Hepatocyte (in vitro differentiated cells): ENCODE results near the gene PPP2R2C. TPM values are rescaled to one million over a fixed set of nuclear protein-coding genes. Genes with fewer than 3 reads are reported as not detected.

Experiments used
- DNase-seq: peaks from one replicate; pipeline ENCODE4 v3.0.0-alpha.2; 2016; ENCODE audit warnings: low spot score
- H2AFZ ChIP-seq: fragments of 200-600 bp; sonication (generic); 2 replicates; pipeline ENCODE4 v1.6.0; 2016; ENCODE audit warnings: antibody characterized with exemption, mild to moderate bottlenecking
- H3K27ac ChIP-seq: fragments of 200-600 bp; sonication (generic); 2 replicates; pipeline ENCODE4 v1.5.1; 2016; ENCODE audit warnings: mild to moderate bottlenecking
- H3K27me3 ChIP-seq: fragments of 200-600 bp; sonication (generic); 2 replicates; pipeline ENCODE4 v1.6.1; 2016
- H3K36me3 ChIP-seq: fragments of 200-600 bp; sonication (generic); replicated peaks from 2 replicates; pipeline ENCODE4 v1.5.1; 2016; ENCODE audit warnings: low read depth; ENCODE audit not compliant: insufficient read depth
- H3K4me1 ChIP-seq: fragments of 200-600 bp; sonication (generic); 2 replicates; pipeline ENCODE4 v1.5.1; 2016; ENCODE audit warnings: mild to moderate bottlenecking, moderate library complexity; ENCODE audit not compliant: insufficient read depth
- H3K4me2 ChIP-seq: fragments of 200-600 bp; sonication (generic); 2 replicates; pipeline ENCODE4 v1.6.0; 2016
- H3K4me3 ChIP-seq: fragments of 200-600 bp; sonication (generic); 2 replicates; pipeline ENCODE4 v1.5.1; 2016; ENCODE audit warnings: mild to moderate bottlenecking
- H3K79me2 ChIP-seq: fragments of 200-600 bp; sonication (generic); 2 replicates; pipeline ENCODE4 v1.6.0; 2017; ENCODE audit warnings: mild to moderate bottlenecking
- H3K9me2 ChIP-seq: fragments of 200-600 bp; sonication (generic); replicated peaks from 2 replicates; pipeline ENCODE4 v1.6.0; 2017; ENCODE audit warnings: mild to moderate bottlenecking; ENCODE audit not compliant: insufficient read depth
- H3K9me3 ChIP-seq: fragments of 200-600 bp; sonication (generic); 2 replicates; pipeline ENCODE4 v1.5.1; 2016; ENCODE audit warnings: low read depth, mild to moderate bottlenecking
- H4K20me1 ChIP-seq: fragments of 200-600 bp; sonication (generic); 2 replicates; pipeline ENCODE4 v1.6.0; 2016; ENCODE audit warnings: mild to moderate bottlenecking; ENCODE audit not compliant: insufficient read depth, poor library complexity, severe bottlenecking
- EZH2 ChIP-seq: fragments of 200-600 bp; sonication (generic); IDR thresholded peaks from 2 replicates; pipeline ENCODE4 v1.6.1; 2016; ENCODE audit warnings: antibody characterized with exemption, mild to moderate bottlenecking, borderline replicate concordance
- EZH2phosphoT487 ChIP-seq: fragments of 200-600 bp; sonication (generic); IDR thresholded peaks from one replicate; pipeline ENCODE4 v1.6.1; 2018; ENCODE audit warnings: antibody characterized with exemption, mild to moderate bottlenecking, low read depth, moderate library complexity; ENCODE audit not compliant: unreplicated experiment, severe bottlenecking
- WGBS: methylation state at CpG from one replicate; pipeline ENCODE4 v1.1.6; 2016; ENCODE audit warnings: low lambda C conversion rate; ENCODE audit errors: missing lambda C conversion rate; 5-methylcytosine and 5-hydroxymethylcytosine counted together
- polyA plus RNA-seq: library from polyadenylated mRNA; unstranded; fragments of >200 nt; fragmentation: Nextera tagmentation; extraction: Ambion mirVana; gene quantifications from 2 replicates; pipeline ENCODE4 v1.2.1, GENCODE V29; 2016
- total RNA-seq: library from RNA; depleted of rRNA; stranded (reverse); fragments of >200 nt; gene quantifications from 2 replicates; pipeline ENCODE4 v1.2.3, GENCODE V29; 2014
- TF ChIP-seq, protein P1 (sequence below): fragments of 200-600 bp; sonication (generic); IDR thresholded peaks from 2 replicates; pipeline ENCODE4 v1.5.1; 2016; ENCODE audit warnings: antibody characterized with exemption, mild to moderate bottlenecking; ENCODE audit not compliant: poor library complexity

Gene PPP2R2C
- total and polyA plus RNA-seq, 2 experiments from 2014 or later: 0.35 to 0.67 TPM

DNA sequence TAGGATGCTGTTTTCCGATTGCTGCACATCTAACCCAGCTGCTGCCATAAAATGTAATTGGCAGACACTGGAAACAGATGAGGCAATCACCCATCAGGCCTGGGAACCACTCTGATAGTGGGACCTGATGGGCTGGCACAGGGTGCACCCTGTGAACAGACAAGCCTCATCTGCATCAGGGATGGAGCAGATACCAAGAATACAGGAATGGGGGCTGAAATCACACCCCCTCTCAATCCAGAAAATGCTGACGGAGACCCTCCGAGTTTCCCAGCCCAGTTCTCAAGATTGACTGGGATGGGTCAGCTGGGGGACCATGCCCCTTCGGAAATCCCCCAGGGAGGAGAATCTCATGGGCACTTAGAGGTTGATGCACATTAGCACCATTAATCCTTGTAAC is 28.8 kb upstream of the PPP2R2C start:
- Histone ChIP-seq H3K9me3 (peaks cover 8% of the 10 kb centered on the region), H3K4me3 (no peak overlapping the region), H3K4me2 (no peak overlapping the region), H3K9me2 (no peaks in the 10 kb centered on the region), H3K27ac (no peak overlapping the region), H3K36me3 (no peaks in the 10 kb centered on the region), H2AFZ (no peak overlapping the region), H3K27me3 (peaks cover 3% of the 10 kb centered on the region), H3K79me2 (no peaks in the 10 kb centered on the region), H4K20me1 (no peaks in the 10 kb centered on the region), H3K4me1 (no peaks in the 10 kb centered on the region)
- 89% methylated on average over 4 of the region's 4 CpGs for WGBS
- TF ChIP-seq, protein P1, sequence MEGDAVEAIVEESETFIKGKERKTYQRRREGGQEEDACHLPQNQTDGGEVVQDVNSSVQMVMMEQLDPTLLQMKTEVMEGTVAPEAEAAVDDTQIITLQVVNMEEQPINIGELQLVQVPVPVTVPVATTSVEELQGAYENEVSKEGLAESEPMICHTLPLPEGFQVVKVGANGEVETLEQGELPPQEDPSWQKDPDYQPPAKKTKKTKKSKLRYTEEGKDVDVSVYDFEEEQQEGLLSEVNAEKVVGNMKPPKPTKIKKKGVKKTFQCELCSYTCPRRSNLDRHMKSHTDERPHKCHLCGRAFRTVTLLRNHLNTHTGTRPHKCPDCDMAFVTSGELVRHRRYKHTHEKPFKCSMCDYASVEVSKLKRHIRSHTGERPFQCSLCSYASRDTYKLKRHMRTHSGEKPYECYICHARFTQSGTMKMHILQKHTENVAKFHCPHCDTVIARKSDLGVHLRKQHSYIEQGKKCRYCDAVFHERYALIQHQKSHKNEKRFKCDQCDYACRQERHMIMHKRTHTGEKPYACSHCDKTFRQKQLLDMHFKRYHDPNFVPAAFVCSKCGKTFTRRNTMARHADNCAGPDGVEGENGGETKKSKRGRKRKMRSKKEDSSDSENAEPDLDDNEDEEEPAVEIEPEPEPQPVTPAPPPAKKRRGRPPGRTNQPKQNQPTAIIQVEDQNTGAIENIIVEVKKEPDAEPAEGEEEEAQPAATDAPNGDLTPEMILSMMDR: no peak
- no peak for TF ChIP-seq EZH2
- no peak for TF ChIP-seq EZH2phosphoT487
- no peak for DNase-seq

DNA sequence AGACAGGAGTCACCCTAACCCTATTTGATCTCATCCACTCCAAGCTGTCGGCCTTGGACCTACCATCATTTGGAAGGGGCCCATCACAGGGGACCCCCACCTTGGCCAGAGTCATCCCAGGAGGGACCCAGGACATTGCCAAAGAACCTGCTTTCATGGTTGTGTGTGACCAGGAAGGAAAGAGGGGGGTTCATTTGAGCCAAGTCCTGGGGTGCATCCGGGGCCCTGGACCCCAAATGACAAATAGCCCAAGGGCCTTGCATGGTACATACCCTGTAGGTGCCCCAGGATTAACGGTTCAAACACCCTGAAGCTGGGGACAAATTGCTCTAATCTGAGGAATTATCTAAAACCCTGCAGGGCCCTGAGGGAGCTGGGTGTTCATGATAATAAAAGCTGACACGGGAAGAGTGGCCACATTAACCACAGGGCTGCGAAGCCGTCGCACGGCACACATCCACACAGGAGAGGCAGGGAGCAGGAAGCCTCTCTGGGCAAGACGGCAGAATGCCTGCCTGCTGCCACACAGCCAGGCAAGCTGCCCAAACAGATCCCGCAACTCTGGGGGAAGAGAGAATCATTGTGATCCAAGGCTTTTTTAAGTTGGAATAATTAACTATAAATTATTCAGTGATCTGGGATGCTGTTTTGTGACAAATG is 28.2 kb upstream of the PPP2R2C start:
- H4K20me1 ChIP-seq: no peaks in the 10 kb centered on the region
- TF ChIP-seq EZH2 (no peak), EZH2phosphoT487 (no peak)
- TF ChIP-seq, protein P1: no peak
- peaks cover 3% of the 10 kb centered on the region for H3K27me3 ChIP-seq
- WGBS: 90% methylated on average over 10 of the region's 10 CpGs
- no peaks in the 10 kb centered on the region for H3K36me3 ChIP-seq
- no peaks in the 10 kb centered on the region for H3K9me2 ChIP-seq
- H3K9me3 ChIP-seq: peaks cover 8% of the 10 kb centered on the region
- H3K4me2 ChIP-seq: no peak overlapping the region
- H2AFZ ChIP-seq: no peak overlapping the region
- no peak overlapping the region for H3K27ac ChIP-seq
- H3K4me1 ChIP-seq: no peaks in the 10 kb centered on the region
- H3K79me2 ChIP-seq: no peaks in the 10 kb centered on the region
- no peak overlapping the region for H3K4me3 ChIP-seq
- DNase-seq: no peak

DNA sequence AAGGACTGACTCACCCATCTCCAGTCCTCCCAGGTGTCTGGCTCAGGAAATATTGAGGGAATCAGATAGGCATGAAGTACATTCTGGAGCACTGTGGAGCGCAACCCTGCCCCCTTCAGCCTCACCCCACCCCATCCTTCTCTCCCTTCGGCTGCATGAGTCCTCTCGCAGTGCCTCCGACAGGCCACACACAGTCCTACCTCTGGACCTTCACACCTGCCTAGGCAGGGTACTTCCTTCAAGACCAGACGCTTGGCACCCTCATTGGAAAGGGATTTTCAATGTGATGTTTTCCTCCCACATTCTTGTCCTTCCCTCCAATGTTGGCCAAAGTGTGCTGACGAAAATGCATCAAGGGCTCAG is 26.8 kb upstream of the PPP2R2C start:
- Histone ChIP-seq H3K4me1 (no peaks in the 10 kb centered on the region), H3K79me2 (no peaks in the 10 kb centered on the region), H3K4me3 (no peak overlapping the region), H3K27ac (no peak overlapping the region), H3K36me3 (no peaks in the 10 kb centered on the region), H3K4me2 (no peak overlapping the region), H2AFZ (no peak overlapping the region), H3K9me3 (no peaks in the 10 kb centered on the region), H3K27me3 (peaks cover 3% of the 10 kb centered on the region), H3K9me2 (no peaks in the 10 kb centered on the region), H4K20me1 (no peaks in the 10 kb centered on the region)
- 86% methylated on average over 6 of the region's 6 CpGs for WGBS
- peak; percentile 1 for DNase-seq
- TF ChIP-seq EZH2phosphoT487 (no peak), EZH2 (no peak)
- TF ChIP-seq, protein P1: no peak
